ENCODE measurements around the gene AP2B1.

DNA sequence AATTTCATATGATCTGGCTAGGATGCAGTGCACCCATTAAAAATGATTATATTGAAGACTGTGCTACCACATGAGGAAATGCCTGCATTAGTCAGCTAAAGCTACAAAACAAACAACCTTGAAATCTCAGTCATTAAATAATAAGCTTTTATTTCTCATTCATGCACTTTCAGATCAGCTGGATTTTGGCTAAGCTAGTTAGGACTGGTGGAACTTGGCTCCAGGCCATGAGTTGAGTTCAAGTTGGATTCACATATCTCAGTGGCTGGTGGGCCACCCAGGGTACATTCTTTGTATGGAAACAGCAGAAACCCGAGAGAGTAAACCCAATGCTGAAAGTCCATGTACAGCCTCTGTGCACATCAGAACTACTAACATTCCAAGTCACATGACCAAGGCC lies 43.3 kb upstream of the AP2B1 start:
- TF ChIP-seq, protein P1, sequence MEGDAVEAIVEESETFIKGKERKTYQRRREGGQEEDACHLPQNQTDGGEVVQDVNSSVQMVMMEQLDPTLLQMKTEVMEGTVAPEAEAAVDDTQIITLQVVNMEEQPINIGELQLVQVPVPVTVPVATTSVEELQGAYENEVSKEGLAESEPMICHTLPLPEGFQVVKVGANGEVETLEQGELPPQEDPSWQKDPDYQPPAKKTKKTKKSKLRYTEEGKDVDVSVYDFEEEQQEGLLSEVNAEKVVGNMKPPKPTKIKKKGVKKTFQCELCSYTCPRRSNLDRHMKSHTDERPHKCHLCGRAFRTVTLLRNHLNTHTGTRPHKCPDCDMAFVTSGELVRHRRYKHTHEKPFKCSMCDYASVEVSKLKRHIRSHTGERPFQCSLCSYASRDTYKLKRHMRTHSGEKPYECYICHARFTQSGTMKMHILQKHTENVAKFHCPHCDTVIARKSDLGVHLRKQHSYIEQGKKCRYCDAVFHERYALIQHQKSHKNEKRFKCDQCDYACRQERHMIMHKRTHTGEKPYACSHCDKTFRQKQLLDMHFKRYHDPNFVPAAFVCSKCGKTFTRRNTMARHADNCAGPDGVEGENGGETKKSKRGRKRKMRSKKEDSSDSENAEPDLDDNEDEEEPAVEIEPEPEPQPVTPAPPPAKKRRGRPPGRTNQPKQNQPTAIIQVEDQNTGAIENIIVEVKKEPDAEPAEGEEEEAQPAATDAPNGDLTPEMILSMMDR (IDR thresholded peaks at IDR 0.05) = no peak
- TF ChIP-seq POLR2A (IDR thresholded peaks at IDR 0.05) = no peak

Measured in adrenal gland (tissue), 5 donors.